Measurements from ENCODE around the gene PFN3.
A peak's percentile ranks its signal among the peaks of the same experiment; 100 is the strongest.
"Not testable (repeated sequence)": the region's sequence is repeated elsewhere in the genome, so short reads cannot be mapped to it uniquely, and the experiment has no call there.

PFN3 gene

DNA sequence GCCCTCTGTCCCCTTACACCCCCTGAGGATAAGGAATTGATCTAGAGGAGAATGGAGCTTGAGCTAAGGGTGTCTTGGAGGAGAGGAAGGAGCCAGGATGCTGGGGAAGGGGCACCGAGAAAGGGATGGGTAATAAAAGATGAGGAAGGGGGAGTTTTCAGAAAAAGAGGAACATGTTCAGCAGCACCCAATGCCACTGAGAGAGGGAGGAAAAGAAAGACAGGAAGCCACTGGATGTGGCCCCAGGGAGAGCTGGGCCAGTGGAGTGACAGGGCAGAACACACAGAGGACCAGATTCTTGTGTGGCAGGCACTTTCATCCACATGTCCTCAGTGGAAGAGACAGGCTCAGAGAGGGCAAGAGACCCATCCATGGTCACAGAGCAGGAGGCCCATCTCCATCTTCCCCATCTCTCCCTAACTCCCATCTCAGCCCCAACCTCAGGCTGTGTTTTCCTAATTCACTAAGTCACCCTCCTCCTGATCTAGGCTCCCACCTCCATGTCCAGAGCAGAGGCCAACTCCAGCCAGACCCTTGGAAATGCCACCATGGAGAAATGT lies 7.2 kb downstream of the PFN3 start:
- DNase-seq, result no peak

DNA sequence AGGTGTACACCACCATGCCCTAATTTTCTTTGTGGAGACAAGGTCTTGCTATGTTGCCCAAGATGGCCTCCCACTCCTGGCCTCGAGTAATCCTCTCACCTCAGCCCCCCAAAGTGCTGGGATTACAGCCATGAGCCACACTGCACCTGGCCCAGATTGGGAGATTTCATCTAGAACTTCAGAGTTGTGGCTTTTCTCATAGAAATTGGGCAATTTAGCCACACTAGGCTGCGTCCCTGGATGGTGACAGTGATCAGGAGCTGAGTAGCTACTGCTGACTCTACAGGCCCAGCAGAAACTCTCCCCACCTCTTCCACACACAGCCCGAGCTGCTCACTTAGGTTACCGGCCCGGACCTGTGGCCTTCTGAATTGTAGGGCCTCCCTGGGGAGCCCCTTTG lies 7.7 kb downstream of the PFN3 start:
- DNase-seq, result no peak

DNA sequence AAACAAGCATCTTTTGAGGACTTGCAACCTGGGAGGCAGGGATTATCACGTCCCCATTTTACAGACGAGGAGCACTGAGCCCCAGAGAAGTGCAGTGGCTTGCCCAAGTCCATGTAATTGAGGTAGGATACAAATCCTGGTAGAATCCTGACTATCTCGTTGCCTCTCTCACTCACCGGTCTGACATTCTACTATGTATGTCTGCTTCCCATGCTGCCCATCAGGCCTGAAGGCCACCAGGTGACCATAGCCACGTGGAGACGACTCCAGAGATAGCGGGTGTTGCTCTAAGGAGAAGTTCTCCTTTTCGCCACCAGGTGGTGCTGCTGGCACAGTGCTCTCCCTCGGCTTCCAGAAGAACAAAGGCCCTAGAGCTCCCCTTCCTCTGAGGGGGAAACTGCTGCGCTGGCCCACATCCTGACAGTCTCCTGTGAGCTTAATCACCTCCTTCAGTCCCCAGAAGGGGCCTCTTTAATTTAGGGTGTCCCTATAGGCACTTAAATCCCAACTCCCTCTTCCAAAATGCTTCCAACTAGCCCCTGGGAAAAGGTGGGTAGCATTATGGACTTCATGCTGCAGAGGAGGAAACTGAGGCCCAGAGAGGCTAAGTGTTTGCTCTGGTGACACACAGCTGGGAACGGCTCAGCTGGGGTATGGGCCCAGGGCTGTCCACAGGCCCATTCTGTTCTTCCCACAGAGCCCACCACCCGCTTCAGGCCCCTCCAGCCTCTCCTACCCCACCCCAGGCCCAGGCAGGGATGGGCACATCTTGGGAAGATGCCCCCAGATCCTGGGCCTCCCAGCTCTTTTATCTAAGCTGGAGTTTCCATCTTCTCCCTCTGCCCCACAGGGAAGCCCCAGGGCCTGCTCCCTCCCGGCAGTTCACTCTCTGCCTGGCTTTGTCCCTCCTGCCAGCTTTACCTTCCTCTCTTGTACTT lies 9.8 kb downstream of the PFN3 start:
- DNase-seq, result peak; percentile 76 to 85

DNA sequence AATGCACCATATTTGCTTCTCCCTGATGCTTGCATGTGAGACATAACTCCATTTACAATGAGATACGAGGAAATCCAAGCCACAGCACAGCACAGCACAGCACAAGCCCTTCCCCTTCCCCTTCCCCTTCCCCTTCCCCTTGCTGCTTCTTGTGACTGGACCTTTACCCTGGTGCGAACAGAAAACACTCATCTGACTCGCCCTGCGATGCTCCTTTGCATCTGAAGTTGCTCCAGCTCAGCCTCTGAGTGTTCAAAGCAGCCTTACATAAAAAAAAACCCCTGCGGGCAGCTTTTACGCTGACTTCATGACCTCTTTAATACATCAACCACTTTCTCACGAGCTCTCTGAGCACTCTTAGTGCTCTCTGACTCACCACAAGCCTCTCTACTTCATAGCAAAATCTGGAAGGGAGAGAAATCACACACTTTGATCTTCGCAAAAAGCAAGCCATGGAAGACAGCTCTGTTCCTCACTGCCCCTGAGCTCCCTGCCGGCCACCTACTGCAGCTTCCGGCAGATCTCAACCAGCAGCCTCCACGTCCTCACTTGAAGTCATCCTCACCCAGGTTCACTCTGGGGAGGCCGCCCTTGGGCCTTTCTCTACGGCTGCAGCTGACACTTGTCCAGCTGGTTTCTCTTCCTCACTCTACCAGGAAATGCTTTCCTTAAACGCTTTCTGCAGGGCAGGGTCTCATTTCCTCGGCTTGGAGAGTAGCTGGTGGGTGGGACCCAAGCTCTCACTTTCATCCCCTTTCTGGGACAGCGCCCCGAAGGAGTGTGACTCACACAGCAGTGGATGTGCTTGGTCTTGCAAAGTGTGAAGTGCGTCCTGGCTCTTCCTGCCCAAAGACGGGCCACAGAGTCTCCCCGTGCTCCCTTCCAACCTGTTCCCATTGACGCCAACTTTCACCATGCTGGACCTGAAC lies 11.0 kb downstream of the PFN3 start:
- peak in 1 of 2 experiments; percentile 17 for DNase-seq

DNA sequence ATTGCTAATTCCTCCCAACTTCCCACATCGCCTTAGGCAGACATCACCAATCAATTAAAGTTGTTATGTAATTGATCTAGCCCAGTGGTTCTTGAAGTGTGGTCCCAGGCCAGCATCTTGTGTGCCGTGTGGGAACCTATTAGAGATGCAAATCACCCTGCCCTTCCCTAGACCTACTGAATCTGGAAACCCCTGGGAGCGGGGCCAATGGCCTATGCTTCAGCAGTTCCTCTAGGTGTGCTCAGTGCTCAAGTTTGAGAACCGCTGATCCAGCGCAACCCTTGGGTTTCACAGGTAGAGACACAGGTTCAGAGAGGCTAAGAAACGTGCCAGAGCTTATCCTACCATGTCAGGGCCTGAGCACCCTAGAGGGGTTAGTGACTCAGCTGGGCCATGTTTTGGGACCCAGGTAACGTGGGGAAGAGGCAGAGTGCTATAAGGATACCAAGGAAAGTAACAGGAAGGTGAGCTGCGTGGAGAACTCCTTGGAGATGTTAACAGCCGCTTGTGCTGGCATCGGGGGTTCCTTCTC lies 11.9 kb downstream of the PFN3 start:
- DNase-seq, result no peak

DNA sequence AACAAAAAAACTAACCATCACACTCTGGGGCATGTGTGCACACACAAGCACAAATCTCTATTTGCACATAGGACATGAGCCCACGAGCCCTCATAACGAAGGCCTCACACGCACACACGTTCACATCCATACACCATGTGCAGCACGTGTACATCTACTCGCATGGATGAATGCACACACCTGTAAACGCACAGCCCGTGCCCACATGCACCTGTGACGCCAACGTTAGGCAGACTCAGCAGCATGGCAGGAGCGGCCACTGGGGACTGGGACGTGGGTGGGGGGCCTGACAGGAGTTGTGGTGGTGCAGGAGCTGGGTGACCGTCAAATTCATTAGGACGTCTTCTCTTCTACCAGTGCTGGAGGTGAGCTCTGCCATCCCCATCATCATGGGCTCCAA lies 13.1 kb downstream of the PFN3 start:
- no peak for DNase-seq

DNA sequence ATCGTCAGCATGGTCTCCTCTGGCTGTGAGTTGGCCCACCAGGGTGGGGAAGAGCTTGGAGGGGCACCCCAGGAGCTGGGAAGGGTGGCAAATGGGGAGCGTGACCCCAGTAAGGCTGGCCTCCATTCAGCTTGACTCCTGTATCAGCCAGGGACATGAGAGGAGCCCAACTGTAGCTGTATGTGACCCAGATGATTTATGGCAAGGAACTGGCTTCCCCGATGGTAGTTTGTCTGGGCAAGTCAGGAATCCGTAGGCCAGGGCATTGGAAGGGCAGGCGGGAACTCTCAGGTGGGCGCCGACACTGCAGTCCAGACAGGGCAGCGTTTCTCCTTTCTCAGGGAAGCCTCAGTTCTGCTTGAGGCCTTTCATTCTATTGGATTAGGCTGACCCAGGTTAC lies 13.9 kb downstream of the PFN3 start:
- no peak for DNase-seq

DNA sequence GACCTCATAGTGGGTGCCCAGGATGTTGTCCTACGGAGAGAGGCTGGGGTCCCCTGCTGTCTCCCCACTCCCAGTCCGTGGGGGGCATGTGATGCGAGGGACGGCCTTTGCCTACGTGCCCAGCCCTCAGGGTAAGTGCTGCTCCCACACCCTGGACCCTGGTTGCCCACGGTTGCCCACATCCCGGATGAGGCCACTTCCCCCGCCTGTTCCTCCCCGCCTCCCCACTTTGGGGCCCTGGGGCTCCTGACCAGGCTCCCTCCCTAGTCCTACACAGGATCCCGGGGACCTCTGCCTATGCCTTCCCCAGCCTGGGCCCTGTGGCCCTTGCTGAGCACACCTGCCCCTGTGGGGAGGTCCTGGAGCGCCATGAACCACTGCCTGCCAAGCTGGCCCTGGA lies 14.7 kb downstream of the PFN3 start:
- DNase-seq, result no peak

DNA sequence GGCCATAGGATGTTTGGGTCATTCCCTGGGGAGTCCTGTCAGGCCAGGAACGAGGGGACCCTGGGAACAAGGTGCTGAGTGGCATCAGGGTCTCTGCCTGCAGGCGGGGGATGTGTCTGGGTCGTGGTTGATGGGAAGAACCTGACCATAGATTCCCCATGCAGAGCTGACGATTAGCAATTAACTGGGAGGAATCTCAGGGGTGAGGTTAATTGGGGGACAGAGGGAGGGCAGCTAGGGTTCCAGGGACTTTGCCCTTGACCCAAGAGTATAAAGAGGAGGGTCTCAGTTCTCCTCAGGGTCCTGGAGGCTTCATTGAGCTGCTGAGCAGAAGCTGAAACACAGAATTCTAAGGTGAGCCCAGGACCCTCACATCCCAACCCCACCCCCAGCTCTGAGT lies 16.3 kb downstream of the PFN3 start, which contains the start of gene SLC34A1:
Gene SLC34A1, plus strand, starts transcription at position 301 of the 400 bp plus-strand sequence. CDS start 1,308 bp downstream, outside the sequence.
- no peak for DNase-seq

DNA sequence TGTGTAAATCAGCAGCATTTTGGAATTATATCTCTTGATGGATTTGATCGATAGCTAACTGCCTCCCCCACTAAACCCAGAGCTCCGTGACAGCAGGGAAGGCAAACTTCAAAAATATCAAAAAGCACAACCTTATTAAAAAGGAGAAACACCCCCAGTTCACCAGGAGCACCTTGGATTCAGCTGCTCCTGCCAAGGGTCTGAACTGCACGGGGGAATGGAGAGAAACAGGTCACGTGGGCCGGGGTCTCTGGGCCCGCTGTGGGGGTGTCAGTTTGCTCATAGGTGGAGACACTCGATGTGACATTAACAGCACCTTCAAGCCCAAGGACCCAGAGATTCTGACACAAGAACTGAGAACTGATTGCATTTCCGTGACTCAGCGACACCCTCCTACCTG lies 17.3 kb downstream of the PFN3 start:
- no peak for DNase-seq

DNA sequence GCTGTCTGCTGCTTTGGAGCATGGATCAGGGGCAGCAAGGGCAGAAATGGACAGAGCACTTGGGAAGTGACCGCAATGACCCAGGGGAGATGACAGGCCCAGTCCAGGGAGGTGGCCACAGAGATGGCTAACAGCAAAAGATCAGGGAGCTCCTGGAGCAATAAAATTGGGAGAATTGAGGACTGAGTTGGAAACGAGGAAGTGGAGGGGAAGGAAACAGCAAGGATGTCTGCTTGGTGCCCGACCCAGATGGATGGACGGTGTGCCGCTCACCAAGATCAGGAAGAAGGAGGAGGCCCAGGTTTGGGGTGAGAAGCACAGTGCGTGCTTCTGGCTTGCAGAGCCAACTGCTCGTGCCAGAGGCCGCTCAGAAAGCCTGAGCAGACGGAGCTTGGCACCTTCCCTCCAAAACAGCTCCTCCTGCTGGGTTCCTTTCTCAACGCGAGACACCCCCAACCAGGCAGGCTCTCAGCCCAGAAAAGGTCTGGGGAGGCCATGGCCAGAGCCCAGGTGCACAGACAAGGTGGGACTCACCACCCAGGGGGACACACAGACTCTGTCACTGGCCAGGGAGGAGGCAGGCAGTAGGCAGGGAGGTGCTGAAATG lies 17.9 kb downstream of the PFN3 start:
- DNase-seq, result peak in 1 of 2 experiments; percentile 7

DNA sequence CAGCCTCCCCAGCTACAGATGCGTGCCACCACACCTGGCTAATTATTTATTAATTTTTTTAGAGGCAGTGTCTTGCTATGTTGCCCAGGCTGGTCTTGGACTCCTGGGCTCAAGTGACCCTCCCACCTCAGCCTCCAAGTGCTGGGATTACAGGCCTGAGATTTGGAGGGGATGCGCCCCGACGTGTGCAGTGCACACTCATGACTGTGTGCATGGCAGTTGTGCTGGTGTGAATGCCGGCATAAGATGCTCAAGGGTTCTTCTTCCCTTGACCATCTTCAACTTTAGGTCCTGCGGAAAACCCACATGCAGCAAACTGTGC lies 19.7 kb downstream of the PFN3 start:
- no peak for DNase-seq

DNA sequence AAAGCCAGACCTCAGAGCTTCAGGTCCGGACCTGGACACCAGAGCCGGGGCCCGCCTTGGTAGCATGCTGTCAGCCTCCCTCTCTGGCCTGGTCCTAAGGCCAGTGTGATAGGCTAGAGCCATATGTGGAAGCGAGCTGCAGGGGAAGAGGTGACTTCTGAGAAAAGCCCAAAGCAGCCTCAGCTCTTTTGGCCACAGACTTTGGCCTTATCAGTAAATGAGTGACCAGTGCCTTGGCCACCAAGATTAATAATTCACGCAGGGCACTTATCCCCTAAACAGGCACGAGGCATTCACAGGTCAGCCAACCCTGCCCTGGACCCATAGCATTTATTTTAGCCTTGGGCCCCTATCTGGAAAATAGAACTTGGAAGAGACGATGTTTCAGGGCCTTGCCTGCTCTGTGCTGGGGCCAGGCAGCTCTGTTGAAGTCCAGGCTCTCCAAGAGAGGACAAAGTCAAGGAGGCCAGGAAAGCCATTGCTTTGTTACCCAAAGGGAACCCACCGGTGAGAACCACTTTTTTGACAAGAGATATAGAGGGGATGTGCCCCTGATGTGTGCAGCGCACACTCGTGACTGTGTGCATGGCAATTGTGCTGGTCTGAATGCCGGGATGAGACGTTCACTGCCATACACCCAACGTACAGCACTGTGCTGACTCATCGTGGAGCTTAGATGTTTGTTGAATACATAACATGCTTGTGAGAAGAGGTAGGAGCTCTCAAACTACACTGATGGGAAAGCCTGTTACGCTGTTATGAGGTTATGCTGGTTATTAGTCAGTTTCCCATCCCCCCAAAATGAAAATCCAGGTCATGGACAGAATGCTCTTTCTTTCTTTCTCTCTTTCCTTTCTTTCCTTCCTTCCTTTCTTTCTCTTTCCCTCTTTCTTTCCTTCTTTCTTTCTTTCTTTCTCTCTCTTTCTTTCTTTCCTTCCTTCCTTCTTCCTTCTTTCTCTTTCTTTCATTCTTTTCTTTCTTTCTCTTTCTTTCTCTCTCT lies 21.3 kb downstream of the PFN3 start:
- DNase-seq, result peak in 1 of 2 experiments; percentile 15

DNA sequence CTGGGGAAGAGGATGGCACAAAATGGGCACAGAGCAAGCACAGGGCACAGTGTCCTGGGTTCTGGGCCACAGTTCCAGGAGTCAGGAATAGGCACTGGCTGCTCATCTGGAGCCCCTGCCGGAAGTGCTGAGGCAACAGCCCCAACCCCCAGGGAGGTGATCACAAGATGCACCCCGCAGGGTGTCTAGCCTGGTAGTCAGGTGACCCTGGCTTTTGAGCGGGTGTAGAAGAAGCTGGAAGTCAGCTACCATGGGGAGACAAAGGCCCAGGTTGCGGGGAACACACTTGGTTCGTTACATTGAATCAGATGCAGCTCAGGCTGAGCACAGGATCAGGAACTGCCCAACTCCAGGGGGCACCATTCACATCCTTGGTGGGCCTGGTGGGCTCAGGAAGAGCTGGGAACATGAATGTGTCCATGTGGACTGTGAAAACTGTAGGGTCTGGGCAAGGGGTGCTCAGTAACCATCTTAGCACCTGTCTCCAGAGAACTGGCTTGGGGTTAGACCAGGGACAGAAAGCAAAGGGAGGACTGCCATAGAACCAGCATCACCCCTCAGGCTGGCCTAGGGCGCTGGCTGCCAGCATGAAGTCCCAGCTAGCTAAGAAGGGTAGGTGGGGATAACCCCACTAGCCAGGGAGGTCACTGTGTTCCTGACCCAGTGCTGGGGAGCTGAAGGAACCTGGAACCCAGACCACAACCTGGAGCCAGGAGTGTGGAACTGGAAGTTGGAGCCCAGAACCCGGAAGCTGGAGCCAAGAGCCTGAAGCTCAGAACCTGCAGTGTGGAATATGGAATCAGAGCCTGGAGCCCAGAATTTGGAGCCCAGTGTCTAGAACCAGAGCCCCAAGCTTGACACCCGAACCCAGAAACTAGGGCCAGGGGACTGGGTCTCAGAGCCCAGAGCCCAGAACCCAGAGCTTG lies 22.3 kb downstream of the PFN3 start:
- DNase-seq, result no peak

DNA sequence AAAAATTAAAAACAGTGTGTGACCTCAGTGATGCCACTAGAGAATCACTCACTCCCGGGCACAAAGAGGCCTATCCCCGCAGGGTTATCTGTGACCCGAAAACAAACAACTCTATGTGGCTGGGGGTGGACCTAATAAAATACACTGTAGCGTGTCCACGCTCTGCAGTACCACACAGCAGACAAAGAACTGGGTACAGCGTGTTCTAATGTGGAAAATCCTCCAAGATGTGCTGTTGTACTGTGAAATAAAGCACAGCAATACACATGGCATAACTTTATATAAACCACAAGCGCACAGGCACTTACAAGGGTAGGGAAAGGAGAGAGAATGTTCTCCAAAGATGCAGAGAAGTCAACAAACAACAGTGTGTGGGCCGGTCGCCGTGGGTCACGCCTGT lies 24.4 kb downstream of the PFN3 start:
- no peak for DNase-seq

DNA sequence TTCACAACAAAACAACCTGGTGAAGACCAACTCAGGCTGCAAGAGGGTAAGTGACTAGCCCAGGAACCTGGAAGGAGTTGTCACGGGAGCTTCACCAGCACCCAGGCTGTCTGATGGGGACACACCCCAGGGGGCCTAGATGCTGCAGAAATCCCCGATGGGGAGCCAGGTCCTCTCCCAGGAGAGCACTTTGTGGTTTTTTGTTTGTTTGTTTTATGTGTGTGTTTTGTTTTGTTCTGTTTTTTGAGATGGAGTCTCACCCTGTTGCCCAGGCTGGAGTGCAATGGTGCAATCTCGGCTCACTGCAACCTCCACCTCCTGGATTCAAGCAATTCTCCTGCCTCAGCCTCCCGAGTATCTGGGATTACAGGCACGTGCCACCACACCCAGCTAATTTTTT lies 24.9 kb downstream of the PFN3 start:
- DNase-seq, result not testable (repeated sequence)

DNA sequence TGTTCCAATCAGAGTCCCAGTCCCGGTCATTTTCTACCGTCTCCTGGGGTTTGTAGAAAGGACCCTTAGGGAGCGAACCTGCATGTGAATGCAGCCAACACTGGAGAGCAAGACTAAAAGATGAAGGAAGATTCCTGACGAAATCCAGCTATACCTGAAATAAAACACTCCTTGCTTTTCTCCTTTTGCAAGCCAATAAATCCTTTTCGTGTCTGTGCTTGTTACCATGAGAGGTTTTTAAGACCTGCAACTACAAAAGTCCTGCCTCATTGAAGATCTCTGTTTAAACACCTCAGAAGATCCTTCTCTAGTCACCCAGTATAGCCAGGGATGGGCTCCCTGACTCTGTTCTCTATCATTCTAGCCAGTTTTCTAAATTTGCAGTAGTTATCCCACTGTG lies 26.2 kb downstream of the PFN3 start:
- DNase-seq, result no peak

DNA sequence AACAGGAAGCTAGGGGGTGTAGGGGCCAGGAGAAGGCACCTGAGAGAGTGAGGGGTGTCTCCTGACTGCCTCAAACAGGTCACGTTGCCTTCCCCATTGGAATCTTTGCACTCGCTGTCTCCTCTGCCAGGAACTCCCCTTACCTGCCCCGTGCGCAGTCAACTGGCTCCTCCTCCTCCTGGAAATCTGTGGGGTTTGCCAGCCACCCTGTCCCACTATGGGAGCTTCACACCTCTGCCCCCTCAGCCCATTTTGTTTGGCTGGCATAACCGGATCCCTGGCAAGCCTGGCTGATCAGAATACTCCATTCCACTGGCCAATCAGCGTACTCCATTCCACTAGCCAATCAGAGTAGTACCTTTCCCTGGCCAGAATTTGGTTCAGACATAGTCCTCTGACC lies 26.7 kb downstream of the PFN3 start:
- DNase-seq, result no peak

DNA sequence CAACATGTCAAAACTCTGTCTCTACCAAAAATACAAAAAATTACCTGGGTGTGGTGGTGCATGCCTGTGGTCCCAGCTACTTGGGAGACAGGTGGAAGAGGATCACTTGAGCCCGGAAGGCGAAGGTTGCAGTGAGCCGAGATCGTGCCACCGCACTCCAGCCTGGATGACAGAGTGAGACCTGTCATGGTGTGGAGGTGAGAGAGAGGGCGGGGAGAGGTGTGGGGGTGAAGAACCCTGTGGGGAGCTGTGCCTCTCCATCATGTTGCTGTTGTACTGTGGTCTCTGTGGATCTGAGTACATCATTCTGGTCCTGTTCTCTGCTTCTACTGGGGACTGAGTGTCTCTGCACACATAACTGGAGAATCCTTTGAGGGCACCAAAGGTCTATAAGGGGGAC lies 27.6 kb downstream of the PFN3 start:
- no peak for DNase-seq
